Aorta (tissue), 5 donors: ENCODE results near the gene ST7L. TPM values are rescaled to one million over a fixed set of nuclear protein-coding genes. Genes with fewer than 3 reads are reported as not detected.

ENCODE experiments used
- ATAC-seq: fragments of 200-7000 bp; cut with Tn5 transposase; one replicate; pipeline ENCODE4 v1.9.1; 2022; ENCODE audit warnings: moderate library complexity; ENCODE audit not compliant: low FRiP score
- DNase-seq, 2 donors: peaks; one replicate each; pipeline ENCODE4 v3.0.0-alpha.2; 2020
- H3K27ac ChIP-seq, 2 donors: one replicate each; pipeline ENCODE4 v1.5.1; 2013; ENCODE audit warnings: low read length in 2 of 2, mild to moderate bottlenecking in 2 of 2, moderate library complexity in 2 of 2, control low read depth in 1 of 2, inconsistent platforms in 1 of 2, low read depth in 1 of 2
- H3K27me3 ChIP-seq, 2 donors: one replicate each; pipeline ENCODE4 v1.6.1; 2013; ENCODE audit warnings: control low read depth in 1 of 2, low read length in 1 of 2, mild to moderate bottlenecking in 1 of 2, moderate library complexity in 1 of 2; ENCODE audit not compliant: insufficient read depth in 2 of 2, control insufficient read depth in 1 of 2
- H3K36me3 ChIP-seq, 2 donors: one replicate each; pipeline ENCODE4 v1.6.1; 2013; ENCODE audit warnings: control low read depth in 1 of 2, low read length in 1 of 2, mild to moderate bottlenecking in 1 of 2; ENCODE audit not compliant: insufficient read depth in 2 of 2, control insufficient read depth in 1 of 2
- H3K4me1 ChIP-seq, 2 donors: one replicate each; pipeline ENCODE4 v1.6.1; 2013; ENCODE audit warnings: low read length in 2 of 2, control low read depth in 1 of 2, mild to moderate bottlenecking in 1 of 2, moderate library complexity in 1 of 2; ENCODE audit not compliant: insufficient read depth in 2 of 2, control insufficient read depth in 1 of 2
- H3K4me3 ChIP-seq, 2 donors: one replicate each; pipeline ENCODE4 v1.5.1; 2013; ENCODE audit warnings: low read length in 2 of 2, control low read depth in 1 of 2, mild to moderate bottlenecking in 1 of 2
- H3K9me3 ChIP-seq: one replicate; pipeline ENCODE4 v1.6.1; 2013; ENCODE audit warnings: mild to moderate bottlenecking, low read length; ENCODE audit not compliant: control insufficient read depth
- WGBS, 2 donors: extraction: QIAGEN DNeasy Blood & Tissue Kit; methylation state at CpG; one replicate each; pipeline ENCODE4 v1.1.7; 2013; 5-methylcytosine and 5-hydroxymethylcytosine counted together
- intact Hi-C, 2 donors: fragments of 100-400 bp; cut with DNase I; formaldehyde crosslinking; loops; one replicate each; pipeline versions ENCODE4 v1.14.2 to v1.15.0; 2022
- polyA plus RNA-seq, 2 donors: library from polyadenylated mRNA; stranded (reverse); fragments of 200-250 nt; gene quantifications; one replicate each; pipeline ENCODE4 v1.2.3, GENCODE V29; 2013
- total RNA-seq, 2 donors: library from RNA; stranded (reverse); fragmentation: NEBNext Ultra II Directional; extraction: Animal tissue kit (Norgen Biotek cat#: 25700); gene quantifications; one replicate each; pipeline ENCODE4 v1.2.1, GENCODE V29; 2021
- donor health status: healthy with polysubstance abuse.
- donor health status: Bipolar disorder and iron deficiency.
- donor health status: DM: no; HTN: no; CAD: no.
- donor health status: DM: no; HTN: no; CAD: no.
- donor health status: DM: yes; HTN: yes; CAD: no.

The ST7L gene
- total and polyA plus RNA-seq, 4 donors, result 9.3 to 27.3 (median 18.9) TPM

- no peak for ATAC-seq
- H3K4me1 ChIP-seq, result no peaks in the 10 kb centered on the region
- no peaks in the 10 kb centered on the region for H3K9me3 ChIP-seq
- no peak overlapping the region for H3K27ac ChIP-seq
- 88 to 89% methylated on average over 8 of the region's 8 CpGs for WGBS, 2 donors
- H3K36me3 ChIP-seq, result peaks cover 0 to 2% of the 10 kb centered on the region in 2 donors
- H3K27me3 ChIP-seq, result no peaks in the 10 kb centered on the region
- no peak for DNase-seq
- no peak overlapping the region for H3K4me3 ChIP-seq
- intact Hi-C loops, result no loop called here
Observed at GRCh38 chr1:112575154-112575804, 43.7 kb downstream of the ST7L start.

DNA sequence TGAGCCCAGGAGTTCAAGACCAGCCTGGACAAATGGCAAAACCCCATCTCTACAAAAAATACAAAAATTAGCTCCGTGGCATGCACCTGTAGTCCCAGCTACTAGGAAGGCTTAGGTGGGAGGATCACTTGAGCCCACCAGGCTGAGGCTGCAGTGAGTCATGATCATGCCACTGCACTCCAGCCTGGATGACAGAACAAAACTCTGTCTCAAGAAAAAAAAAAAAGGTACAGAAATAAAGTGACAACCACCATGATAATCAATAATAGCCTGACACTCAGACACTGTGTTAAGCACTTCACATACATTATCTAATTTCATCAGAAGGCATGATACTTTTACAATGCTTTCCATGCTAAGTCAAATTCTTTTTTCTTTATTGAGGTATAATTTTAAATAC is 53.1 kb downstream of the ST7L start:
- no peaks in the 10 kb centered on the region for H3K4me1 ChIP-seq
- no peaks in the 10 kb centered on the region for H3K9me3 ChIP-seq
- H3K27ac ChIP-seq, result no peak overlapping the region
- 86 to 95% methylated on average over 1 of the region's 1 CpG for WGBS, 2 donors
- DNase-seq (no peak), ATAC-seq (no peak)
- no peak overlapping the region for H3K4me3 ChIP-seq
- no peaks in the 10 kb centered on the region for H3K36me3 ChIP-seq
- no peaks in the 10 kb centered on the region for H3K27me3 ChIP-seq
- intact Hi-C loops, result no loop called here

- H3K36me3 ChIP-seq, result no peaks in the 10 kb centered on the region
Observed at GRCh38 chr1:112564081-112564480, 54.9 kb downstream of the ST7L start.

DNA sequence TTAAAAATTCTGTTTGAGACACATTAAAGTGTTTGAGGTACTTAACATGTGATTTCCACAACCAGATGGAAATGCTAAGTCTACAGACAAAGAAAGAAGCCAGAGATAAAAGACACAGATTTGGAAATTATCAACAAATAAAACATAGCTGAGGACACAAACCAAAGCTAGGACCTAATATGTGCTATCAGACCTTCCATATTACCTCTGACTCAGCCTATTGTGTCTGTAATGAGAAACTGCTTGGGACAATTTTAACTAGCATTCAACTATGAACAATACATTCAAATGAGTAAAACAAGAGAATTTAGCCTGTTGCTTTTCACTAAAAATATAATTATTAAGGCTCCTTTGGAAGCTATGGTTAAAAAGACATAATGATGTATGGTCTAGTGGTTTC is 55.6 kb downstream of the ST7L start:
- no peak overlapping the region for H3K4me3 ChIP-seq

More at GRCh38 chr1:112564081-112564480, 54.9 kb downstream of the ST7L start:
- Histone ChIP-seq H3K4me1 (no peaks in the 10 kb centered on the region), H3K4me3 (no peak overlapping the region), H3K9me3 (no peaks in the 10 kb centered on the region), H3K27me3 (no peaks in the 10 kb centered on the region), H3K27ac (no peak overlapping the region)
- intact Hi-C loops, result no loop called here
- DNase-seq, result no peak
- ATAC-seq, result no peak
- 96% methylated on average over 1 of the region's 1 CpG for WGBS, 2 donors

GRCh38 chr1:112558634-112559033 is 60.3 kb downstream of the ST7L start:
- Histone ChIP-seq H3K9me3 (no peaks in the 10 kb centered on the region), H3K4me3 (no peak overlapping the region), H3K36me3 (no peaks in the 10 kb centered on the region), H3K4me1 (no peaks in the 10 kb centered on the region), H3K27ac (no peak overlapping the region), H3K27me3 (no peaks in the 10 kb centered on the region)
- 97 to 98% methylated on average over 3 of the region's 3 CpGs for WGBS, 2 donors
- DNase-seq, result no peak
- intact Hi-C loops, result no loop called here
- ATAC-seq, result no peak

More for the DNA sequence above, 55.6 kb downstream of the ST7L start:
- H3K36me3 ChIP-seq, result no peaks in the 10 kb centered on the region
- intact Hi-C loops, result no loop called here
- no peak for ATAC-seq
- no peak overlapping the region for H3K27ac ChIP-seq
- no peaks in the 10 kb centered on the region for H3K9me3 ChIP-seq
- H3K4me1 ChIP-seq, result no peaks in the 10 kb centered on the region
- no peaks in the 10 kb centered on the region for H3K27me3 ChIP-seq
- no peak for DNase-seq

- H3K27ac ChIP-seq, result no peak overlapping the region
- DNase-seq, result no peak
- no peaks in the 10 kb centered on the region for H3K4me1 ChIP-seq
- H3K27me3 ChIP-seq, result no peaks in the 10 kb centered on the region
- H3K36me3 ChIP-seq, result no peaks in the 10 kb centered on the region
- intact Hi-C loops, result no loop called here
- H3K9me3 ChIP-seq, result no peaks in the 10 kb centered on the region
- WGBS, 2 donors, result 92 to 93% methylated on average over 1 of the region's 1 CpG
- no peak for ATAC-seq
- H3K4me3 ChIP-seq, result no peak overlapping the region
Observed at GRCh38 chr1:112557385-112557784, 61.6 kb downstream of the ST7L start.

GRCh38 chr1:112554411-112554810 is 64.5 kb downstream of the ST7L start:
- Histone ChIP-seq H3K4me3 (no peak overlapping the region), H3K9me3 (no peaks in the 10 kb centered on the region), H3K36me3 (no peaks in the 10 kb centered on the region), H3K27me3 (no peaks in the 10 kb centered on the region), H3K27ac (no peak overlapping the region), H3K4me1 (no peaks in the 10 kb centered on the region)
- intact Hi-C loops, result no loop called here
- no peak for ATAC-seq
- DNase-seq, result no peak

DNA sequence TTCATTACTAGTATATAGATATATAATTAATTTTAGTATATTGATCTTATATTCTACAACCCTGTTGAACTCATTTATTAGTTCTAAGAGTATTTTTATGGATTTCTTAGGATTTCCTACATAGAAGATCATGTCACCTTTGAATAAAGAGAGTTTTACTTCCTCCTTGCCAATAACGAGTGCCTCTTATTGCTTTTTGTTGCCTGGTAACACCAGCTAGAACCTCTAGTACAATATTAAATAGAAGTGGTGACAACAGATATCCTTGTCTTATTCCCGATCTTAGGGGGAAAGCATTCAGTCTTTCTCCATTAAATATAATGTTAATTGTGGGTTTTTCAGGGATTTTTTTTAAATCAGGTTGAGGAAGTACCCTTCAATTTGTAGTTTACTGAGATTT is 69.4 kb downstream of the ST7L start:
- Histone ChIP-seq H3K4me1 (no peaks in the 10 kb centered on the region), H3K27me3 (no peaks in the 10 kb centered on the region), H3K9me3 (no peaks in the 10 kb centered on the region), H3K27ac (no peak overlapping the region), H3K36me3 (no peaks in the 10 kb centered on the region), H3K4me3 (no peak overlapping the region)
- DNase-seq, result no peak
- intact Hi-C loops, result loop anchor here in 1 of 2 donors (10.0 kb wide), 1 partner anchor 155 kb away; the partner anchor contains the start of gene RHOC
- 84 to 89% methylated on average over 2 of the region's 2 CpGs for WGBS, 2 donors
- no peak for ATAC-seq

- ATAC-seq (no peak), DNase-seq (no peak)
- Histone ChIP-seq H3K27ac (no peak overlapping the region), H3K4me3 (no peak overlapping the region), H3K27me3 (no peaks in the 10 kb centered on the region), H3K4me1 (no peaks in the 10 kb centered on the region), H3K36me3 (no peaks in the 10 kb centered on the region), H3K9me3 (no peaks in the 10 kb centered on the region)
- 69 to 72% methylated on average over 3 of the region's 3 CpGs for WGBS, 2 donors
- intact Hi-C loops, result loop anchor here in 1 of 2 donors (10.0 kb wide), 1 partner anchor 156 kb away; the partner anchor contains the start of gene RHOC
Observed at GRCh38 chr1:112548547-112548946, 70.4 kb downstream of the ST7L start.
